ENCODE measurements around the gene PTTG1.

DNA sequence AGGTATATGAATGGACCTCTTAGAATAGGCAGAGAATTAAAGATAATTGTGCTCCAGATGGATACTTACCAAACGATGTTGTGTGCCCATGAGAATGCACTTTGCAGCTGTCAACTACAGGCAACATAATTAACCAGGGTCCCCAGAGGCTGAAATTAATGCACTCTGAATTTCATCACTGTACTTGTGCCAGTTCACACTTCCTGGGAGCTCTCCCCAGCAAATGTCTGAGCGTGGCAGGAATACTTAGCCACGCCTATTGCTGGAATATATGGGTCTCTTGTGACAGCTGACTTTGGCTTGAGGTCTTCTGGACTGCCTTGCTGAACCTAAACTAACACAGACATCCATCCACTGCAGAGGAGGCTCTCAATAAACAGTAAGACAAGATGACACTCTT, 39.3 kb upstream of the PTTG1 start:
- no peak for TF ChIP-seq EZH2 (IDR thresholded peaks at IDR 0.05; ENCODE audit: borderline replicate concordance, low read depth, low read length, severe bottlenecking)
- TF ChIP-seq, protein P1, sequence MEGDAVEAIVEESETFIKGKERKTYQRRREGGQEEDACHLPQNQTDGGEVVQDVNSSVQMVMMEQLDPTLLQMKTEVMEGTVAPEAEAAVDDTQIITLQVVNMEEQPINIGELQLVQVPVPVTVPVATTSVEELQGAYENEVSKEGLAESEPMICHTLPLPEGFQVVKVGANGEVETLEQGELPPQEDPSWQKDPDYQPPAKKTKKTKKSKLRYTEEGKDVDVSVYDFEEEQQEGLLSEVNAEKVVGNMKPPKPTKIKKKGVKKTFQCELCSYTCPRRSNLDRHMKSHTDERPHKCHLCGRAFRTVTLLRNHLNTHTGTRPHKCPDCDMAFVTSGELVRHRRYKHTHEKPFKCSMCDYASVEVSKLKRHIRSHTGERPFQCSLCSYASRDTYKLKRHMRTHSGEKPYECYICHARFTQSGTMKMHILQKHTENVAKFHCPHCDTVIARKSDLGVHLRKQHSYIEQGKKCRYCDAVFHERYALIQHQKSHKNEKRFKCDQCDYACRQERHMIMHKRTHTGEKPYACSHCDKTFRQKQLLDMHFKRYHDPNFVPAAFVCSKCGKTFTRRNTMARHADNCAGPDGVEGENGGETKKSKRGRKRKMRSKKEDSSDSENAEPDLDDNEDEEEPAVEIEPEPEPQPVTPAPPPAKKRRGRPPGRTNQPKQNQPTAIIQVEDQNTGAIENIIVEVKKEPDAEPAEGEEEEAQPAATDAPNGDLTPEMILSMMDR (IDR thresholded peaks at IDR 0.05; ENCODE audit: borderline replicate concordance, extremely low read depth, low read length, poor library complexity, severe bottlenecking) = no peak

Measured in DND-41 (cell line).